NOMO-1 treated with dmso at 0.1 percent for 144 hours (cell line): Measurements from ENCODE around the gene AIRE.
"Not testable (repeated sequence)": the region's sequence is repeated elsewhere in the genome, so short reads cannot be mapped to it uniquely, and the experiment has no call there.

ENCODE experiments used
- DNase-seq: peaks from one replicate; lab custom pipeline; 2025; ENCODE audit not compliant: unreplicated experiment; lab: John Stamatoyannopoulos, UW

The AIRE gene

DNA sequence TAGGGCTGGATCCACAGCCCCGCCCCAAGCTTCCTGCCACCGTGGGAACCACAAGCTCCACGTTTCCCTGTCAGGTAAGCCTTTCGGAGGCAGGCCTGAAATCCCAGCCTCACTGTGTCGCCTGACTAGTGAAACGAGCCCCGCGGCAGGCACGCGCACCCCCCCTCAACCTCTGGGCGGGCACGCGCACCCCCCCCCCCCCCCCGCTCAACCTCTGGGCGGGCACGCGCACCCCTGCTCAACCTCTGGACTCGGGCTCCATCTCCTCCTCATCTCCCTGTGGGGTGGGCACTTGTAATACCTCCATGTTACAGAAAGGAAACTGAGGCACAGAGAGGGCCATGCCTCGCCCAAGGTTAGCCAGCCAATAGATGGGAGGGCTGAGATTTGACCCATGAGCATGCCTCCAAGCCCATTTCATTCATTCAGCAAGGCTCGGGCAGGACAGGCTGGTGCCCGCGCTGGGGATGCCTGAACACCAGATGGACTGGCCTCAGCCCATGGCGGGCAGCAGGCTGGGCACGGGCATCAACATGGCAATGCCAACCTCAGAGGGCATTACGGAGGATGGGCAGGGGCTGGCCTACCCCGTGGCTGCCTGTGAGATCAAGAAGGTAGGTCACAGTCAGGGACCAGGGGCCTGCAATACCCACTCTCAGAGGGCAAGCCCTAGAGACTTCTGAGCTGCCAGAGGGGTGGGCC is 48.8 kb downstream of the AIRE start:
- DNase-seq, result no peak

DNA sequence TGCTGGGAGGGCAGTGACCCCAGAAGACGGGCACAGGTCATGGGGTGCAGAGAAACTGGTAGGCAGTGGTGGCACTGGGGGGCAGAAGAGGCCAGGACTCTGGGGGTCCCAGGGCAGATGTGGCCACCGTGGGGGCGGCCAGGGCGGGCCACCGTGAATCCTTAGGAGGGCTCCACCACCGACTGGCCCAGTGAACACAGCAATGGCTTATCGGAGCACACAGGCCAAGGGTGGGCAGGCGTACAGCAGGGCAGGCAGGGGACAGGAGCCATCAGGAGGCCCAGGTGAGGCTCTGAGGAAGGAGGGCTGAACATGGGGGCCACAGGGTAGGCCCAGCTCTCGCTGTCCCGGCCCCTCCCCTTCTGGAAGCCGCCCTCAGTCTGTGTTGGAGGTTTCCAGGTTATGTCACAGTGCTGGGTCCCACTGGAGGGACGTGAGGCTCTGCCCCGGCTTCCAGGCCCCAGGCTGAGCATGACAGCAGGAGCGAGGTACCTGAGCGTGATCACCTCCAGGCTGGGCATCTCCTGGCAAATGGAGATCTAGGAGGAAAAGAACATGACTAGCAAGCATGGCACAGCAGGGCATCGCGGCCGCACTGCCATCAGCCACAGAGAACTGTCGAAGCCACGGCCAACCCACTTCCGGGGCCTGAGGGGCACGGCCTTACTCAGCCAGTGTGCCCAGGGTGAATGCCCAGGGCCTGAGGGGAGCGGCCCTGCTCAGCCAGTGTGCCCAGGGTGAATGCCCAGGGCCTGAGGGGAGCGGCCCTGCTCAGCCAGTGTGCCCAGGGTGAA is 49.8 kb downstream of the AIRE start:
- no peak for DNase-seq

DNA sequence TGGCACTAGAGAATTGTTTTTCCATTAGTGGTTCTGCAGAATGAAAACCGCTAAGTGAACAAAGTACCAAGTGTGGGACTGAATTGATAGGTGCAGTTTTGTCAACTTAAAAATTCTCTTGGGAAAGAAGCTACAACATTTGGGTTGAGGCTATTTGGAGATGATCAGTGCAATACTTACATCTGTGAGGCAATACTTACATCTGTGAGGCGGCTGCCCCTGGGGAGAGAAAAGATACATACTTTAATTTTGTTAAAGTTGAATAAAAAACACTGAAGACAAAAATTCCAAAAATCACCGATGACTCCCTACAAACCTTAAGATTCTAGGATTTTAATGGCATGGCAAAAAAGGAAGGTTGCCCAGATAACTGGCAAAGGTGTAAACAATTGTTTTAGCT is 51.8 kb downstream of the AIRE start:
- no peak for DNase-seq

DNA sequence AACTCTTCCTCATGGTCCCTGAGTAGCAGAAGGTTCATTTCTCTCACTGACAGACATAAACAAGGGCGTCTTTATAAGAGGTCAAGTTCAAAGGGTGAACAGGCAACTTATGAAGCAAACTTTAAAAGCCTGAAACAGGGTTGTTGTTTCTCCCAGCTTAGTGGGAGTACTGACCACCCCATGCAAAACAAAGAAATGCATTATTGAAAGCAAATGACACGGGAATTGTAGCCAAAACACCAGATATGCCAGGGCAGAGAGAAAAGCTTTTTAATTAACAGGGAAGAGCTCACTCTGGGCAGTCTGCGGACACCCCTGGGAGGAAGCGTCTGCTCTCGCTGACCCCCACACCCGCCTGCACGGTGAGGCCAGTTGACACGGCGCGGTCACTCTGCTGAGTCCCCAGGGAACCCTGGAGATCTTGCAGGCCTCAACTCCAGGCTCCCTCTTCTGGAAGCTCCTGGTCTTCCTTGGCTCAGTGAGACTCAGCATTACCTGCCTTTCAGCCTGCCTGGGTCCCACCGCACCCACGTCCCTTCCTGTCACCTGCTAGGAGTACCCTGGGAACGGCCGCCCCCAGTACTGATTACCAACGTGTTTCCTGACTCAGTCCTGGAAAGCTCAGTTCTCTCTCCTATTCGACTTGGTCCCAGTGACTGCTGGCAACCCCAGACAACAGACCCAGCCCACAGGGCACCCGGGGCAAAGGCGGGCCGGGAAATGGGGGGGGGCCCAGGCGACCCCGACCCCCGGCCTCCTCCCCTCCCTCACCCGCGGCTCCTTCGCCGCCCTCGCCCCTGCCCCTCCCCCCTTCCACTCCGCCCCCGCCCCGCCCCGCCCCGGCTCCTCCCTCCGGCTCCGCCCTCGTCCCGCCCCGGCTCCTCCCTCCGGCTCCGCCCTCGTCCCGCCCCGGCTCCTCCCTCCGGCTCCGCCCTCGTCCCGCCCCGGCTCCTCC is 52.5 kb downstream of the AIRE start:
- peak; percentile 7 for DNase-seq

DNA sequence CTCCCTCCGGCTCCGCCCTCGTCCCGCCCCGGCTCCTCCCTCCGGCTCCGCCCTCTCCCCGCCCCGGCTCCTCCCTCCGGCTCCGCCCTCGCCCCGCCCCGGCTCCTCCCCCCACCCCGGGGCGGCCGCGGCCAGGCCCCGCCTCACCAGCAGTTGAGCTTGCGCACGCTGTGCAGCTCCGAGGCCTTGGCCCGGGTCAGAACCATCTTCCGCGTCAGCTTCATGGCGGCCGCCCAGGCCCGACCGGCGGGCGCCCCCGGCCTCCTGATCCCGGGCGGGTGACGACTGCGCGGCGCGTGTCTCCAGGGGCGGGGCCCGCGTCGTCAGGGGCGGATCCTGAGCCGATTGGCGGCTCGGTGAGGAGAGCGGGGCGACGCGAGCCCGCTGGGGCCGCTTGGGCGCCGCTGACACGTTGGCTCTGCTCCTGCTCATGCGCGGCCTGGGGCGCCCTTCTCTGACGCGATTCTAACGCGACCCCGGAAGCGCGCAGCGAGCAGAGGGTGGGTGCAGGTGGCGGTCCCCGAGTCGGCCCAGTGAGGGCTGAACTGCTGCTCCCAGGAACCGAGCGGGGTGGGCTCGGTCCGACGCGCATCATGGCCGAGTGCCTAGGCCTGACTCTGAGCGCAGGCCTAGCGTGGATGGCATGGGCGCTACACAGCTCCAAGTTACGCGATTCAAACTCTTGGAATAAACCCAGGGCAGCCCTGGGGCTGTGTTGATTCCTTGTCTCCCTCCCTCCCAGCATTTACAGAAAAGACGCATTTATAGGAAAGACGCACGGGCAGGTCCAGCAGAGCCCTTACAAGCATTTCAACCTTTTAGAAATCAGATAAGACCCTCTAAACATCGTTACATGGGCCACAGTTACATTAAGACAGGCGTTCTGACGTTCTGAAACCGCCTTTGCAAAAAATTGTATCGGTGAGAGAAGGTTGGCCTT is 53.6 kb downstream of the AIRE start, which contains the start of gene CFAP410:
CFAP410 (minus strand) TSS at position 420 of the 940 bp plus-strand sequence; CDS start at position 224, 196 bp downstream.
- peak; percentile 92 for DNase-seq

DNA sequence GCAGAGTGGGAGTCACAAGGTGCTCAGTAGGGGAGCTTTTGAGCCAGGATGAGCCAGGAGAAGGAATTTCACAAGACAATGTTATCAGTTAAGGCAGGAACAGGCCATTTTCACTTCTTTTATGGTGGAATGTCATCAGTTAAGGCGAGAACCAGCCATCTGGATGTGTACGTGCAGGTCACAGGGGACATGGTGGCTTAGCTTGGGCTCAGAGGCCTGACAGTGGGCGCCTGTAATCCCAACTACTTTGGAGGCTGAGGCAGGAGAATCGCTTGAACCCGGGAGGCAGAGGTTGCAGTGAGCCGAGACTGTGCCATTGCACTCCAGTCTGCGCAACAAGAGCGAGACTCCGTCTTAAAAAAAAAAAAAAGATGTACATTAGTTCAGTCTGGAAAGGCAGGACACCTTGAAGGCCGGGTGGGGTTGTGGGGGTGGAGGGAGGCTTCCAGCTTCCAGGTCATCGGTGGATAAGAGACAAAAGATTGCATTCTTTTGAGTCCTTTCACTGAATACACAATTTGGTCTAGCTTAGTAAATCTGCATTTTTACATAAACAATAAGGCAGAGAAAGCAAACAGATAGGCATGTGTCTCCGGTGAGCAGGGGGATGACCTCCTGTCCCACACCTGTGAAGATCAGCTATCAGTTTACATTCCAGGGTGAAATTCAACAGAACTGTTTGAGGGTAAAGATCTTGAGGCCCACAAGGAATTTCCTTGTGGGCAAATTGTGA is 56.2 kb downstream of the AIRE start:
- not testable (repeated sequence) for DNase-seq

DNA sequence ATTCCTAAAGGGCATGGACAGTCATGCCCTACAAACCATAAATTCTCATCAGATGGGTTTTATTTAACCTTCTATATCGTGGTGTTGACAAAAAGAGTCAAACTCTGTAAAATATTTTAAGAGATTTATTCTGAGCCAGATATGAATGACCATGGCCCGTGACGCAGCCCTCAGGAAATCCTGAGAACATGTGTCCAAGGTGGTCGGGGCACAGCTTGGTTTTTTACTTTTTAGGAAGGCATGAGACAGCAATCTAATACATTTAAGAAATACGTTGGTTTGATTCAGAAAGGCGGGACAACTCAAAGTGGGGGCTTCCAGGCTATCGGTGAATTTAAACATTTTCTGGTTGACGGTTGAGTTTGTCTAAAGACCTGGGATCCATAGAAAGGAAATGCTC is 57.3 kb downstream of the AIRE start:
- not testable (repeated sequence) for DNase-seq

DNA sequence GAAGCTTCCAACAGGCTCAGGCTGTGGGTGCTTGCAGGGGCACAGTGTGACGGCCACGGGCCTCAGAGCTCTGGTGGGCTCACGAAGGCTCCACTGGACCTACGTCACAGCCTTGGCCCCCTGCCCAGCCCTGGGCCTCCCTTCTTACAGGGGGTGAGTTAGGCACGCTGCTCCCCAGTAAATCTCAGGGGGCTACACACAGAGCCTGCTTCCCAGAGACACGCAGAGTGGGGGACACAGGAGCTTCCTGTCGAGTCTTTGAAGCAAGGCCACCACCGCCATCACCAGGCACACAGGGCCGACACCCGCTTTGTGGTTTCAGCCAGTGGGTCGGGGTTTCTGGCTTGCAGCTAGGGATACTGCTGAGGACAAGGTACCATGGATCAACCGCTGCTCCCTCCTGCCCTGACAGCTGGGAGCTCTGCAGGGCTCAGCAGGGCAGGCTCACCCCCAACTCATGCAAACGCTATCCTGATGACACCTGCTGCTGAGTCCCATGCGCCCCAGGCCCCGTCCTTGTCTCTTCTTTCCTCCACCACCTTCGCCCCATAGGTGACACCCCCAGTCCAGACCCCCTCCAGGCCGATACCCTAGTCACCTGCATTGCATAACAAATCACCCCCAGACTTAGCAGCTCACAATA is 59.0 kb downstream of the AIRE start:
- no peak for DNase-seq

DNA sequence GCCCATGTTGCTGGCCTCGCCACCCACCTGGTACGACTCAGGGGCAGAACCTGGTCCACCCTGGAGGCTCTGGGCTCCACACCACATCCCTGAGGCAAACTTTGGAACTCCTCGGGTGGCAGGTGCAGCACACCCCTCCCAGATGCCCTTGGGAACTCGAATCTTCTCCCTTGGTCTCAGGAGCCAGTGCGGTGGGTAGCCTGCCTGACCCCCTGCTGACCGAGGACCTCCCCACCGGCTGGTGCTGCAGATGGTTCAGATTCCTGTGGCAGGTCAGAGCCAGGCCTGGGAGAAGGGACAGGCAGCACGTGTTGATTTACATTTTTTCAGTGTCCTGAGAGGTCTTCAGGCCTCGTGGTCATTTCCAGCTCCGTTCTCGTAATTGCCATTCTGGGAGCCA is 59.8 kb downstream of the AIRE start:
- DNase-seq, result no peak

DNA sequence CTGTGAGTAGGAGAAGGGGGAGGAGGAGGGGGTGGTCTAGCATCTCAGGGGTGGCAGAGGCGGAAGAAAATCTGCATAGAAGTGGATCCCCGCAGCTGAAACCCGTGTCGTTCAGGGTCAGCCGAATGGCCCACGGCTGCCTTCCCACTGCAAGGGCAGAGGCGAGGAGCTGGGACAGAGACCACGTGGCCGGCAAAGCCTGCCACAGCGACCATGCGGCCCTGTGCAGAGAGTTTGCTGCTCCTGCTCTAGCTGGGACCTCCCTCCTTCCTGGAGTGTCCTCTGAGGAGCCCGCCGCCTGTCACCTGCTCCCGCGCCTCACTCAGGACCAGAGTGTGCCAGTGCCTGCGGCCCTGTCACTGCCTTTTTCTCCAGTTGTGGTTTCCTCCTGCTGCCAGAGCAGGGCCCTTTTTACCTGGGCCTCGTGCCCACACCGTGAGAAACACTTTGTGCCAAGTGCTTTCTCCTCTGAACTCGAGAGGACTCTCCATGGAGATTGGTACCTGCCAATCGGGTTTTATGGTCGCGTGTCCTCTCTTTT is 62.3 kb downstream of the AIRE start:
- no peak for DNase-seq
